Measurements from ENCODE around the gene BTBD2. TPM values are rescaled to one million over a fixed set of nuclear protein-coding genes. Genes with fewer than 3 reads are reported as not detected.
A peak's percentile ranks its signal among the peaks of the same experiment; 100 is the strongest.

The BTBD2 gene
- total RNA-seq, 1 donor from 2014 or later, result 65.7 TPM

GRCh38 chr19:2022289-2022688 lies 6.8 kb upstream of the BTBD2 start:
- intact Hi-C loops (cut with DNase I), result no loop called here
- no peak for ATAC-seq

GRCh38 chr19:2021453-2022140 lies 6.1 kb upstream of the BTBD2 start:
- DNase-seq (ENCODE audit: low spot score), result no peak
- intact Hi-C loops (cut with DNase I), result no loop called here
- no peak for ATAC-seq

More at GRCh38 chr19:2022289-2022688, 6.8 kb upstream of the BTBD2 start:
- DNase-seq (ENCODE audit: low spot score), result no peak

- intact Hi-C loops (cut with DNase I), result loop anchor here (5.0 kb wide), 1 partner anchor 59 kb away; no protein-coding TSS in a partner anchor
- ATAC-seq (no peak), DNase-seq (ENCODE audit: low spot score) (no peak)
Observed at GRCh38 chr19:2018752-2019151, 3.2 kb upstream of the BTBD2 start.

- DNase-seq (ENCODE audit: low spot score) (peak; percentile 89), ATAC-seq (peak; percentile 92)
- intact Hi-C loops (cut with DNase I), result loop anchor here (5.0 kb wide), 1 partner anchor 61 kb away; no protein-coding TSS in a partner anchor
Observed at GRCh38 chr19:2016041-2016807, 710 bp upstream of the BTBD2 start.

- intact Hi-C loops (cut with DNase I), result loop anchor here (5.0 kb wide), 1 partner anchor 62 kb away; no protein-coding TSS in a partner anchor
- ATAC-seq, result peak; percentile 2
- DNase-seq (ENCODE audit: low spot score), result peak; percentile 70
Observed at GRCh38 chr19:2014731-2015607, 545 bp downstream of the BTBD2 start.

- intact Hi-C loops (cut with DNase I), result no loop called here
- DNase-seq (ENCODE audit: low spot score), result peak; percentile 66
- ATAC-seq, result peak; percentile 5
Observed at GRCh38 chr19:2014131-2014571, 1.4 kb downstream of the BTBD2 start.

- DNase-seq (ENCODE audit: low spot score) (no peak), ATAC-seq (no peak)
- intact Hi-C loops (cut with DNase I), result no loop called here
Observed at GRCh38 chr19:2013683-2013961, 1.9 kb downstream of the BTBD2 start.

GRCh38 chr19:2012941-2013682 lies 2.4 kb downstream of the BTBD2 start:
- intact Hi-C loops (cut with DNase I), result no loop called here
- ATAC-seq (no peak), DNase-seq (ENCODE audit: low spot score) (peak; percentile 61)

GRCh38 chr19:2011169-2011568 lies 4.3 kb downstream of the BTBD2 start:
- intact Hi-C loops (cut with DNase I), result no loop called here
- ATAC-seq, result no peak
- no peak for DNase-seq (ENCODE audit: low spot score)

- no peak for ATAC-seq
- intact Hi-C loops (cut with DNase I), result no loop called here
Observed at GRCh38 chr19:2010135-2010668, 5.3 kb downstream of the BTBD2 start.

GRCh38 chr19:2003874-2004273 lies 11.6 kb downstream of the BTBD2 start:
- no peak for DNase-seq (ENCODE audit: low spot score)
- ATAC-seq, result no peak
- intact Hi-C loops (cut with DNase I), result no loop called here

More at GRCh38 chr19:2010135-2010668, 5.3 kb downstream of the BTBD2 start:
- no peak for DNase-seq (ENCODE audit: low spot score)

GRCh38 chr19:1999856-2000515 lies 15.5 kb downstream of the BTBD2 start:
- ATAC-seq (peak; percentile 18), DNase-seq (ENCODE audit: low spot score) (no peak)
- intact Hi-C loops (cut with DNase I), result no loop called here

- intact Hi-C loops (cut with DNase I), result no loop called here
- no peak for DNase-seq (ENCODE audit: low spot score)
- peak; percentile 9 for ATAC-seq
Observed at GRCh38 chr19:1998712-1999708, 16.5 kb downstream of the BTBD2 start.

GRCh38 chr19:1997353-1998233 lies 17.9 kb downstream of the BTBD2 start:
- DNase-seq (ENCODE audit: low spot score) (no peak), ATAC-seq (no peak)
- intact Hi-C loops (cut with DNase I), result no loop called here

- intact Hi-C loops (cut with DNase I), result no loop called here
- DNase-seq (ENCODE audit: low spot score) (no peak), ATAC-seq (peak; percentile 43)
Observed at GRCh38 chr19:1992759-1993260, 22.7 kb downstream of the BTBD2 start.
